Epithelial cell of esophagus (primary cell): Measurements from ENCODE around the gene KCNT1.

ENCODE experiments used
- DNase-seq: peaks from one replicate; pipeline ENCODE4 v3.0.0; 2010; ENCODE audit warnings: low read depth
- H3K4me3 ChIP-seq: 2 replicates; pipeline ENCODE4 v1.5.1; 2011; ENCODE audit warnings: mild to moderate bottlenecking, low read length, control low read depth
- TF ChIP-seq, protein P1 (sequence below): IDR thresholded peaks from 2 replicates; pipeline ENCODE4 v1.5.1; 2011; ENCODE audit warnings: low read depth, mild to moderate bottlenecking, low read length, control low read depth, inconsistent platforms; ENCODE audit not compliant: insufficient read depth; ENCODE audit errors: missing control alignments

The KCNT1 gene

DNA sequence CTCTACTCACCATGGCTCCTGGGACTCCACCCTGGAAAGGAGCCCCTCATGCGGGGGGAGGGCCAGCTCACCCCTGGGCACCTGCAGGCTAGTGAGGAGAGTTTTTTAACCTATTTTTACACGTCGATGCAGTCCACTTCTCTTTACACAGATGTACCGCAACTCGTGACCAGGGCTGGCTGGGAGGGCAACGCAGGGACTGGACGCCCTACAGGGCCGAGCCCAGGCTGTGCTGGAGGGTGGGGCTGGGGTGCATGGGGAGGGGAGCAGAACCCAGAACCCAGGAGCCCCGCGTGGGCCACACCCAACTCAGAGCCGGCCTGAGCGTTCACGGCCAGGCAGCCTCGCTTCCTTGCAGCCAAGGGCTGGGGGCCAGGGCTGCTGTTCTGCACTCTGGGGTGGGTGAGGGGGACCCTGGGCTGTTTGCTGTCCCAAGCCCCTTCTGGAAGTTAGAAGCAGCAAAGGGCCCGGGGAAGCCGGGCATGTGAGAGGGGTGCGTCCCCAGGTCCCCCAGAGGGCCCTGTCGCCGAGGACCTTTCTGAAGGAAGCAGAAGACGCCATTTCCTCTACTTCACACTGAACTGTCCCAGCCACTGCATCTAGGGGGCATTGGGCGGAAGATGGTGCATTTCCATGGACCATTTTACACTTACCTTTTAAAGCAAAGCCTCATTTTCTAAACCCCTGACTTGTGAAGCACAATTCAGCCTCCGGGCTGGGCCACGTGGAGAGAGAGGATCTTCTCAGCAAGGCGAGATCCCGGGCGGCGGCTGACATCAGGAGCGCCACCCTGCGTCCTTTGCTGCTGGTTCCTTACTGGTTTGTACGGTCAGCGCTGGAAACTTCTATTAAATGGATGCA is 90.5 kb downstream of the KCNT1 start:
- H3K4me3 ChIP-seq: no peak overlapping the region
- DNase-seq: no peak
- TF ChIP-seq, protein P1, sequence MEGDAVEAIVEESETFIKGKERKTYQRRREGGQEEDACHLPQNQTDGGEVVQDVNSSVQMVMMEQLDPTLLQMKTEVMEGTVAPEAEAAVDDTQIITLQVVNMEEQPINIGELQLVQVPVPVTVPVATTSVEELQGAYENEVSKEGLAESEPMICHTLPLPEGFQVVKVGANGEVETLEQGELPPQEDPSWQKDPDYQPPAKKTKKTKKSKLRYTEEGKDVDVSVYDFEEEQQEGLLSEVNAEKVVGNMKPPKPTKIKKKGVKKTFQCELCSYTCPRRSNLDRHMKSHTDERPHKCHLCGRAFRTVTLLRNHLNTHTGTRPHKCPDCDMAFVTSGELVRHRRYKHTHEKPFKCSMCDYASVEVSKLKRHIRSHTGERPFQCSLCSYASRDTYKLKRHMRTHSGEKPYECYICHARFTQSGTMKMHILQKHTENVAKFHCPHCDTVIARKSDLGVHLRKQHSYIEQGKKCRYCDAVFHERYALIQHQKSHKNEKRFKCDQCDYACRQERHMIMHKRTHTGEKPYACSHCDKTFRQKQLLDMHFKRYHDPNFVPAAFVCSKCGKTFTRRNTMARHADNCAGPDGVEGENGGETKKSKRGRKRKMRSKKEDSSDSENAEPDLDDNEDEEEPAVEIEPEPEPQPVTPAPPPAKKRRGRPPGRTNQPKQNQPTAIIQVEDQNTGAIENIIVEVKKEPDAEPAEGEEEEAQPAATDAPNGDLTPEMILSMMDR: no peak

DNA sequence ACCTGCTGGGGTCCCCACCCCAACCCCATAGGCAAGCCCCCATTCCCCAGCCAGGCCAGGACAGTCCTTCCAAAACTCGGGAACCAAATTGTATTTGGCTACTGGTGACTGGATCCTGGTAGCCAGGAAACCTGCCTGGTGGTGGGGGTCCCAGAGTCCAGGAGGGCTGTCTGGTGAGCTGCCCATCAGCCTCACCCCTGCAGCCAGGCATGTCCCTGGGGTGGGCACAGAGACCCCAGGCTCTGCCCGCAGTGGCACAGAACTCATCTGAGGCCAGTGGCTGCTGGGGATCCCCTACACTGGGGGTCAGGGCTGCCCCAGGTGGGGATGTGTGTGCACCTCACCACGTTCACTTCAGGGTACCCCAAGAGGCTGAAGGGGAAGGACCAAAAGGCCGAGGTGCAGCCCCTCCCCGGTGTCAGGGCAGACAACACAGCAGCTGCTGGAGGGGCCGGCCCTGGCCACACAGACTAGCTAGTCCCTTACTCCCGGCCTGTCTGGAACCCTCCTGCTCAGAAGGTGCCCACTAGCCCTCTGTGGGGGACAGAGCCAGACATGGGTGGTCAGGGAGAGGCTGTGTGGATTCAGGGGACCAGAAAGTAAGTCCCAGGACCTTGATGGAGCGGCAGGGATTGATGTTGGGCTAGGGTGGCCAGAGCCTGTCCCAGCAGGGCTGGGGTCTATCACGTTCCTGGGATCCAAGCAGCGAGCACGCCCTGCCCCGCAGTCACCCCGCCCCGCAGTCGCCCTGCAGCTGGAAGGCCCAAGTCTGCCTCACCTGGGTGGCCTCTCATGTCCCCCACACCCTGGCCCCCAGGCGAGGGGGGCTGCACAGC is 91.5 kb downstream of the KCNT1 start:
- no peak overlapping the region for H3K4me3 ChIP-seq
- TF ChIP-seq, protein P1: no peak
- DNase-seq: no peak

DNA sequence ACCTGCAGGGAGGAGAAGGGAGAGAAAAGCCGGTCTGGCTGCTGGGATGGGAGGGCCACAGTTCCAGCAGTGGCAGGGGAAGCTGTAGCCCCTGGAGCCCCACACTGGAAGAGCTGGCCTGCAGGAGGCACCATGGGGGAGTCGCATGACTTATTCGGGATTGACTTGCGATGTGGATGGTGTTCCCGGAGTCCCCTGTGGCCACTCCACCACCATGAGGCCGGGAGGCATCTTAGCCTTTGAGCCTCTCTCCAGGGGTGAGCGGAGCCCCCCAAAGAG is 92.0 kb downstream of the KCNT1 start:
- TF ChIP-seq, protein P1: no peak
- DNase-seq: no peak
- no peak overlapping the region for H3K4me3 ChIP-seq

DNA sequence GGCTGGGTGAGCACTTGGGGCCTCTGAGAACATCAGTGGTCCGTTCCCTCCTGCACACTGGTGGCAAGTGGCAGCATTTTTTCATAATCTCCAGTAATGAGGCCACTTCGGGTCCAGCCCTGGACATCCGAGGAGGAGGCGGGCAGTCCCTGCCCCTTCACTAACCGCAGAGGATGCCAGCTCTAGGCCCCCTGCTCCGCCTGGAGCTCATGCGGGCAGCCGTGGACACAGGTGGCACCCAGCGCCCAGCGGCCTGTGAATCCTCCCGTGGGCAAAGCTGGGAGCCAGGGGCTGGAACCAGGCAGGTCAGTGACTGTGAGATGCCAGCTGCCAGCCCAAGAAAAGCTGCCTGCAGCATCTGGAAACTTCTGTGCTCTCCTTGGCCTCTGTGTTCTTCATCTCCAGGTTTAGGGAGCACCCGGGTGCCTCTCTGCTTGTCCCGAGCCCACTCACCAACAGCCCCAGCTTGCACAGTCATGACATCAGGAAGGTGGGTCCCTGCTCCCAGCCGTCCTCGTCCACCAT is 92.4 kb downstream of the KCNT1 start:
- no peak for DNase-seq
- no peak overlapping the region for H3K4me3 ChIP-seq
- TF ChIP-seq, protein P1: no peak

DNA sequence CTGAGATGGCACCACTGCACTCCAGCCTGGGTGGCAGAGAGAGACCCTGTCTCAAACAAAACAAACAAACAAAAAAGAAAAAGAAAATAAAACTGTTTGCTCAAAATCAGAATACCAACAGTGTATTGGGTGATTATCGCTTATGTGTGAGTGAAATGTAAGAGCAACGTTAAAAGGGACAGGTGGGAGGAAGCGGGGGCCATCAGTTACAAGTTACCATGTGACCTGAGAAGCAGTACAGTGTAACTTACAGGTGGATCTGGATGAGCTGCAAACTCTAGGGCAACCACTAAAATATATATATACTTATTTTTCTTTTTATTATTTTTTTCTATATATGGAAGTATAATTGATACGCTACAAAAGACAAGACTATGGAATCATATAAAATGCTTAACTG is 93.4 kb downstream of the KCNT1 start:
- DNase-seq: no peak
- TF ChIP-seq, protein P1: no peak
- H3K4me3 ChIP-seq: no peak overlapping the region

DNA sequence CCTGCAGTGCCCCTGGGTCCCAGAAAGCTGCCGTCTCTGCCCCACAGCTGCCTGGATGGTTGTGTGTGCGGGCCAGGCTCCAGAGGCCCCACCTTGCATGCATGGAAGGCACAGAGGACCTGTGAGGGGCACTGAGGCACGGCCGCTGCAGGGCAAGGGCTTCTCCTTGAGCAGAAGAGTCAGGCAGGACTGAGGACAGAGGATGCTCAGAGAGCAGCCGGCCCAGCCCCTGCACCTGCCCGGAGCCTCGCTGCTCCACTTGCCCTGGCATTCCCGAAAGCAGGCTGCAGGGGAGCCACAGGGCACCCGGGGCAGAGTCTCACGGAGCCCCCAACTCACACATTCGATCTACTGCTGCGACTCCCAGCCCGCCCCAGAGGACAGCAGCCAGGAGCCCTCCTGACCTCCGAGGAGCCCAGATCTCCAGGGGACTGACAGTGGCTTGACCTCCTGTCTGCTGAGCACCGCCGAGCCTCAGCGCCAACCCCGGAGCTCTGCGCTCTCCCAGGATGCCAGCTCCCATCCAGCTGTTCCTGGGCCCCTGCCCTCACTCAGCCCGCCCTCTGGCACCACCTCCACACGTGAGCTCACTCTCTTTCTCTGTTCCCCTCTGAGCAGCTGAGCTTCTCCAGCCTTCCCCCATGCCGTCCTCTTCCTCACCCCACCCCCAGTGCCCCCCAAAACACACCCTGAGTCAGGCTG is 95.0 kb downstream of the KCNT1 start:
- no peak for DNase-seq
- TF ChIP-seq, protein P1: no peak
- H3K4me3 ChIP-seq: no peak overlapping the region
